NCI-H460 (cell line): ENCODE data around the gene RPS27A. TPM values are rescaled to one million over a fixed set of nuclear protein-coding genes. Genes with fewer than 3 reads are reported as not detected.

Experiments used
- total RNA-seq: library from RNA; depleted of rRNA; stranded (reverse); fragments of >200 nt; shearing (Covaris generic); gene quantifications from 2 replicates; pipeline ENCODE4 v1.2.3, GENCODE V29; 2014; rRNA removed

The RPS27A gene
- total RNA-seq, 1 experiment from 2014 or later, result 3,623 TPM

Other genes starting within 250 kb of the RPS27A start
- 302 and 305 TPM in 2 replicates for gene RTN4, start 182.2 kb upstream of the RPS27A start, total RNA-seq
- 9.7 and 10.8 TPM in 2 replicates for gene CLHC1, start 395 bp upstream of the RPS27A start, total RNA-seq
- 97.2 and 110 TPM in 2 replicates for gene MTIF2, start 36.5 kb downstream of the RPS27A start, total RNA-seq
- gene CCDC88A, start 187.2 kb downstream of the RPS27A start, total RNA-seq, result 51.9 and 58.0 TPM in 2 replicates